Sigmoid colon (tissue), 4 donors: Measurements from ENCODE around the gene TUBB4A.

Experiments used
- EP300 ChIP-seq, 4 donors: sonication (generic); formaldehyde crosslinking; IDR thresholded peaks; one replicate each; pipeline ENCODE4 v1.6.1; 2017; ENCODE audit warnings: antibody characterized with exemption in 4 of 4
- POLR2A ChIP-seq, 2 donors: fragments of 450-650 bp; IDR thresholded peaks; one replicate each; pipeline ENCODE4 v1.6.1; 2016; ENCODE audit warnings: antibody characterized with exemption in 2 of 2, mild to moderate bottlenecking in 2 of 2, moderate library complexity in 2 of 2
- POLR2AphosphoS5 ChIP-seq, 4 donors: sonication (generic); formaldehyde crosslinking; IDR thresholded peaks; one replicate each; pipeline ENCODE4 v1.6.1; 2017; ENCODE audit warnings: antibody characterized with exemption in 4 of 4
- TF ChIP-seq, protein P1 (sequence below), 4 experiments: fragments of 450-650 bp in 3 of 4; fragments of 200-600 bp in 1 of 4; IDR thresholded peaks; one replicate each; pipeline ENCODE4 v1.5.1; 2016 to 2019; ENCODE audit warnings: antibody characterized with exemption in 4 of 4, mild to moderate bottlenecking in 3 of 4, moderate library complexity in 2 of 4

DNA sequence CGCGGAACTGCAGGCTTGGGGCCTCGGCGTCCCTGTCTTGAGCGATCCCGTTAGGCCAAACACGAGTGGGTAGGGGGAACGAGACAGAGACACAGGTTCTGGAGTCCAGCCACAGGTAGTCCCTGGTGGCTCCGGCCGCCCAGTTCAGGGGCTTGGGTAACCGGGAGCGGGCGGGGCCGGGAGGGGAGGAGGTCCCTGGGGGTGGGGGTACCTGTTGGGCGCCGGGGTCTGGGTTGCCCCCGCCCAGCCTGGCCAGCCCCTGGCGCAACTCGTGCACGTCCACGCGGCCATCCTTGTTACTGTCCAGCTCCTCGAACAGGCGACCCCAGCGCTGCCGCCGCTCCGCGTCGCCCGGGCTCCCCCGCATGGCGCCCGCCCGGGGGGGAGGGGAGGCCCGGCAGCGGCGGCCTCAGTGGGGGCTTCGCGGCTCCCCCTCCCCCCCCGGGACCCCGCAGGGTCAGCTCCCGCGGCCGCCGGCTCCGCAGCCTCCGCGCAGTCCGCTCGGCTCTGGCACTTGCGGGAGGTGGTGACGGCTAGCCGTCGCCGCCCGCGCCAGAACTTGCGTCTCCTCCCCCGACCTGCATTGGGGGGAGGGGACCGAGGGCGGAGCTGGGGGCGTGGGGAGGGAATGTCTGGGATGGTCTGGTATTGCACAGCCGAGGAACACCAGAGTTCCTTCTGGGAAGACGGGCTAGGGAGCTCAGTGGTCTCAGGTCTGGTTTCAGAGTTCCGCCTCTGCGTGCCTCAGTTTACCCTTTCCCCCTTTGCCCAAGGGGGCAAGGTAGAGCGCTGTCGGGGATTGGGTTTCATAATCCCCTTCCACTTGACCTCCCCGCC lies 42.6 kb downstream of the TUBB4A start, which contains the start of gene SLC25A23:
- TF ChIP-seq, protein P1, sequence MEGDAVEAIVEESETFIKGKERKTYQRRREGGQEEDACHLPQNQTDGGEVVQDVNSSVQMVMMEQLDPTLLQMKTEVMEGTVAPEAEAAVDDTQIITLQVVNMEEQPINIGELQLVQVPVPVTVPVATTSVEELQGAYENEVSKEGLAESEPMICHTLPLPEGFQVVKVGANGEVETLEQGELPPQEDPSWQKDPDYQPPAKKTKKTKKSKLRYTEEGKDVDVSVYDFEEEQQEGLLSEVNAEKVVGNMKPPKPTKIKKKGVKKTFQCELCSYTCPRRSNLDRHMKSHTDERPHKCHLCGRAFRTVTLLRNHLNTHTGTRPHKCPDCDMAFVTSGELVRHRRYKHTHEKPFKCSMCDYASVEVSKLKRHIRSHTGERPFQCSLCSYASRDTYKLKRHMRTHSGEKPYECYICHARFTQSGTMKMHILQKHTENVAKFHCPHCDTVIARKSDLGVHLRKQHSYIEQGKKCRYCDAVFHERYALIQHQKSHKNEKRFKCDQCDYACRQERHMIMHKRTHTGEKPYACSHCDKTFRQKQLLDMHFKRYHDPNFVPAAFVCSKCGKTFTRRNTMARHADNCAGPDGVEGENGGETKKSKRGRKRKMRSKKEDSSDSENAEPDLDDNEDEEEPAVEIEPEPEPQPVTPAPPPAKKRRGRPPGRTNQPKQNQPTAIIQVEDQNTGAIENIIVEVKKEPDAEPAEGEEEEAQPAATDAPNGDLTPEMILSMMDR (IDR thresholded peaks at IDR 0.05): no peak
- TF ChIP-seq POLR2AphosphoS5 (IDR thresholded peaks at IDR 0.05) (peak; percentile 6 to 61 (median 50)), EP300 (IDR thresholded peaks at IDR 0.05) (no peak), POLR2A (IDR thresholded peaks at IDR 0.05) (peak in 1 of 2 donors; percentile 20)
